Heart right ventricle (tissue), 16 donors: ENCODE results near the gene RLN1. TPM values are rescaled to one million over a fixed set of nuclear protein-coding genes. Genes with fewer than 3 reads are reported as not detected.

Experiments
- ATAC-seq, 8 donors: fragments of 200-7000 bp; cut with Tn5 transposase; one replicate each; pipeline ENCODE4 v1.9.1; 2020; ENCODE audit warnings: mild to moderate bottlenecking in 8 of 8, moderate library complexity in 8 of 8, moderate number of reproducible peaks in 1 of 8
- DNase-seq, 2 donors: peaks; one replicate each; pipeline ENCODE4 v3.0.0-alpha.2; 2020
- H3K27ac ChIP-seq, 10 donors: fragments of 200-600 bp; sonication (generic) in 2 of 10; one replicate each; pipeline versions ENCODE4 v1.5.0 to v1.8.0; 2020 to 2022; ENCODE audit warnings: mild to moderate bottlenecking in 3 of 10
- H3K27me3 ChIP-seq, 7 donors: fragments of 200-600 bp; one replicate each; pipeline ENCODE4 v1.8.0; 2021 to 2022; ENCODE audit warnings: mild to moderate bottlenecking in 2 of 7
- H3K36me3 ChIP-seq, 9 donors: fragments of 200-600 bp; sonication (generic) in 1 of 9; one replicate each; pipeline versions ENCODE4 v1.5.0 to v1.8.0; 2020 to 2022; ENCODE audit warnings: mild to moderate bottlenecking in 2 of 9
- H3K4me1 ChIP-seq, 9 donors: fragments of 200-600 bp; sonication (generic) in 1 of 9; one replicate each; pipeline versions ENCODE4 v1.5.0 to v1.8.0; 2020 to 2022; ENCODE audit warnings: mild to moderate bottlenecking in 4 of 9
- H3K4me3 ChIP-seq, 10 donors: fragments of 200-600 bp; sonication (generic) in 2 of 10; one replicate each; pipeline versions ENCODE4 v1.5.0 to v1.8.0; 2020 to 2022; ENCODE audit warnings: mild to moderate bottlenecking in 7 of 10, moderate library complexity in 2 of 10
- H3K9me3 ChIP-seq, 11 donors: fragments of 200-600 bp in 10 of 11; sonication (generic) in 2 of 11; one replicate each; pipeline versions ENCODE4 v1.5.0 to v1.8.0; 2013 to 2022; ENCODE audit warnings: mild to moderate bottlenecking in 2 of 11, control low read depth in 1 of 11, moderate library complexity in 1 of 11
- WGBS, 2 donors: extraction: QIAGEN DNeasy Blood & Tissue Kit; methylation state at CpG; one replicate each; pipeline ENCODE4 v1.1.7; 2013; ENCODE audit warnings: inconsistent platforms in 1 of 2; 5-methylcytosine and 5-hydroxymethylcytosine counted together
- intact Hi-C, 10 donors: fragments of 100-400 bp; cut with DNase I; formaldehyde crosslinking; loops; one replicate each; pipeline versions ENCODE4 v1.11.1 to v1.14.2; 2022
- polyA plus RNA-seq, 2 donors: library from polyadenylated mRNA; stranded (reverse); fragments of 200-250 nt; gene quantifications; one replicate each; pipeline ENCODE4 v1.2.3, GENCODE V29; 2013
- total RNA-seq, 10 donors: library from RNA; stranded (reverse); fragmentation: NEBNext Ultra II Directional in 3 of 10; extraction: Animal tissue kit (Norgen Biotek cat#: 25700) in 3 of 10; gene quantifications; one replicate each; pipeline versions ENCODE4 v1.2.1 to v1.2.4, GENCODE V29; 2021 to 2023
- TF ChIP-seq, protein P1 (sequence below), 9 donors: fragments of 200-600 bp; sonication (generic) in 2 of 9; IDR thresholded peaks; one replicate each; pipeline versions ENCODE4 v1.5.0 to v1.8.0; 2021 to 2022; ENCODE audit warnings: antibody characterized with exemption in 9 of 9, mild to moderate bottlenecking in 5 of 9, moderate library complexity in 1 of 9
- donor health status: Arrhythmogenic right ventricular cardiomyopathy.
- donor health status: ischemic (EF 13 %, LVEDD 7.1; RV severe dilation, severe dysfunction).
- donor health status: healthy with polysubstance abuse.
- donor health status: DM: no; HTN: yes; CAD: no.
- donor health status: DM: no; HTN: no; CAD: no.
- donor health status: ischemic (EF 25% LVEDD 6.9; RV normal size, moderate dysfunction).
- donor health status: ischemic (EF 25% LVEDD 5.7; RV mildly dilated, moderate dysfunction).
- donor health status: healthy.
- donor health status: DM: yes; HTN: yes; CAD: no.
- donor health status: Ischemic cardiomyopathy.
- donor health status: ischemic (EF 35%, LVEDD 5.7; RV mildly dilated, moderate dysfunction).
- donor health status: nonischemic (EF 11% LVEDD 7.7; RV severe dilation, severe dysfunction).
- donor health status: DM: yes; HTN: yes; CAD: no.
- donor health status: PGD.
- donor health status: ischemic (EF 29% LVEDD 5.4; RV normal size, mild dysfunction).
- donor health status: nonischemic (EF 23%, LVEDD 6.1; RV moderate dilation, normal function).

RLN1 gene
- total and polyA plus RNA-seq, 12 donors, result 0.04 to 0.38 (median 0.35) TPM; not detected in 6

DNA sequence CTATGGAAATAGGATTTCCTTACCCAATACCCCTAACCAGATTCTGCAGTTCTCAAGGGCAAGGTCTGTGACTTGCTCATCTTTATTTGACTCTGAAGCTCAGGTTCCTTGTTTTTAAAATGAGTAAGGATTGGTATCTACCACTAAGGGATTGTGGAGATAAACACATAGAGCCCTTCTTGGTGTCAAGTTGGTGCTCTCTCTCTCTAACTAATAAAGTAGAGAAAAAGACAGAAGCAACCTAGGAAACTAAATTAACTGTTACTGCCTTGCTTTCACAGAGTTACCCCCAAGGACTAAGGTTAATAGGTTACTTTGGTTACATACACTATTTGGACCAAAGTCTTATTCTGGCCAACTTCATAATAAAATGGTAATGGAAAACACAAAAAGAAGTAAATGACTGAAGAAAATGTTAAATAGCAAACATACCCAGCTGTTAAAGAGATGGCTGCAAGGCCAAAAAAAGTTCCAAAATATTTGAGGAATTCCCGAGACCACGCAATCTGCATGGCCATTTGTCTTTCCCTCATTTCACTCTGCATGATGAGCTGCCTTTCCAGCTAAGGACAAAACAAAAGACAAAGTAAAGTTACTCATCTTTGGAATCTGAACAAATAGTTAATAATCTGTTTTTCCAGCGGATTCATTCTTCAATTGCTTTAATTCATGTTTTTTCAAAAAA is 21.8 kb upstream of the RLN1 start:
- no peaks in the 10 kb centered on the region for H3K27me3 ChIP-seq
- TF ChIP-seq, protein P1, sequence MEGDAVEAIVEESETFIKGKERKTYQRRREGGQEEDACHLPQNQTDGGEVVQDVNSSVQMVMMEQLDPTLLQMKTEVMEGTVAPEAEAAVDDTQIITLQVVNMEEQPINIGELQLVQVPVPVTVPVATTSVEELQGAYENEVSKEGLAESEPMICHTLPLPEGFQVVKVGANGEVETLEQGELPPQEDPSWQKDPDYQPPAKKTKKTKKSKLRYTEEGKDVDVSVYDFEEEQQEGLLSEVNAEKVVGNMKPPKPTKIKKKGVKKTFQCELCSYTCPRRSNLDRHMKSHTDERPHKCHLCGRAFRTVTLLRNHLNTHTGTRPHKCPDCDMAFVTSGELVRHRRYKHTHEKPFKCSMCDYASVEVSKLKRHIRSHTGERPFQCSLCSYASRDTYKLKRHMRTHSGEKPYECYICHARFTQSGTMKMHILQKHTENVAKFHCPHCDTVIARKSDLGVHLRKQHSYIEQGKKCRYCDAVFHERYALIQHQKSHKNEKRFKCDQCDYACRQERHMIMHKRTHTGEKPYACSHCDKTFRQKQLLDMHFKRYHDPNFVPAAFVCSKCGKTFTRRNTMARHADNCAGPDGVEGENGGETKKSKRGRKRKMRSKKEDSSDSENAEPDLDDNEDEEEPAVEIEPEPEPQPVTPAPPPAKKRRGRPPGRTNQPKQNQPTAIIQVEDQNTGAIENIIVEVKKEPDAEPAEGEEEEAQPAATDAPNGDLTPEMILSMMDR (IDR thresholded peaks at IDR 0.05), result no peak
- DNase-seq (no peak), ATAC-seq (no peak)
- 79 to 88% methylated on average over 3 of the region's 3 CpGs for WGBS, 2 donors
- H3K4me1 ChIP-seq, result peaks cover 0 to 19% (median 10%) of the 10 kb centered on the region in 9 donors
- no peak overlapping the region for H3K4me3 ChIP-seq
- H3K36me3 ChIP-seq, result peaks cover 0 to 32% (median 0%) of the 10 kb centered on the region in 9 donors
- H3K9me3 ChIP-seq, result no peaks in the 10 kb centered on the region
- no peak overlapping the region for H3K27ac ChIP-seq
- intact Hi-C loops, result loop anchor here in 1 of 10 donors (10.0 kb wide), 1 partner anchor 53 kb away; no protein-coding TSS in a partner anchor

DNA sequence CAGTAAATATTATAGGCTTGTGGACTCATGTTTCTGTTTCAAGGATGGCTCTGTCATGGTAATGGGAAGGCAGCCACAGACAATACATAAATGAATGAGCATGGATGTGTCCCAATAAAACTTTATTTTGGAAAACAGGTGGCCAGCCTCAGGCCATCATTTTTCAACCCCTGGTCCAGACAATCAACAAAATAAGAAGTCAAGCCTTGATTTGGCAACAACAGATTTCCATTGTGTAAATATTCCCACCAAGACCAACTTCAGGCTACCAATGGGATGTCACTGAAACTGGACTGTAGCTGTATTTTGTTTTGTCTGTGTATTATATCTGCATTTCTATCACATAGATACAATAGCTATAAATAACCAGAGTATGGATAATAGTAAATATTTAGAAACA is 20.7 kb upstream of the RLN1 start:
- Histone ChIP-seq H3K27me3 (no peaks in the 10 kb centered on the region), H3K27ac (no peak overlapping the region), H3K9me3 (no peaks in the 10 kb centered on the region), H3K4me3 (no peak overlapping the region), H3K36me3 (peaks cover 0 to 32% (median 0%) of the 10 kb centered on the region in 9 donors), H3K4me1 (peaks cover 0 to 29% (median 13%) of the 10 kb centered on the region in 9 donors)
- ATAC-seq (no peak), DNase-seq (no peak)
- intact Hi-C loops, result loop anchor here in 1 of 10 donors (10.0 kb wide), 1 partner anchor 54 kb away; no protein-coding TSS in a partner anchor
- TF ChIP-seq, protein P1 (IDR thresholded peaks at IDR 0.05), result no peak

DNA sequence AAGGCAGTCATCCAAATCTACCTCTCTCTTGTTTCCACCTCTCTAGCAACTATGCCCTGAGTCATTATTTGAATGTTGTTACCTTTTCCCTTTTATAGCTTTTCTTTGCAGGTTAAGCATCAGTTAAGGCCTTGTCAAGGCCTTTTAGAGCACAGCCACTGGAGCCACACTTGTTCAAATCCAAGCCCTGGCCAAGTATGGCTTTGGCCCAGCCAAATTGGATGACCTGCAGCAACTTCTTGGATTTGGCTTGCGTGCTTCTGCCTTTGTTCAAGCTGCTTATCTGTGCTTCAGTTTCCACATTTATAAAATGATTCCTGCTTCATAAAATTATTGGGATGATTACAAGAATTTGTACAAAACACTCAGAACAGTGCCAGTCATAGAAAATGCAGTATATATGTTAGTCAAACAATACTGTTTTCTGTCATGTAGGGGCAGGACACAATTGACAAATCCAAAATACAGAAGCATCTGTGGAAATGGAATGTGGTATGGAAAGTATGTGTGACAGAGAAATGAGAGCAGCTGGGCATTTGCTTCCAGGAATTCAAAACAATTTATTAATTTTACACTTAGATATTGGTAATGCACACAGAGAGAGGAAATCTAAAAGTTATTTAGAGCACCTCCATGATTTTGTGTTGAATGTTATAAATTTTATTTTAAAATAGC is 17.9 kb upstream of the RLN1 start:
- WGBS, 2 donors, result 33 to 48% methylated on average over 1 of the region's 1 CpG
- H3K27ac ChIP-seq, result peak overlapping the region in 6 of 10 donors; percentile 21 to 62 (median 44)
- H3K27me3 ChIP-seq, result no peaks in the 10 kb centered on the region
- DNase-seq (peak; percentile 12 to 16), ATAC-seq (peak in 5 of 8 donors; percentile 56 to 87 (median 75))
- H3K4me3 ChIP-seq, result no peak overlapping the region
- H3K9me3 ChIP-seq, result no peaks in the 10 kb centered on the region
- H3K36me3 ChIP-seq, result peaks cover 0 to 32% (median 0%) of the 10 kb centered on the region in 9 donors
- intact Hi-C loops, result no loop called here
- peaks cover 0 to 35% (median 12%) of the 10 kb centered on the region in 9 donors for H3K4me1 ChIP-seq
- TF ChIP-seq, protein P1 (IDR thresholded peaks at IDR 0.05), result no peak

DNA sequence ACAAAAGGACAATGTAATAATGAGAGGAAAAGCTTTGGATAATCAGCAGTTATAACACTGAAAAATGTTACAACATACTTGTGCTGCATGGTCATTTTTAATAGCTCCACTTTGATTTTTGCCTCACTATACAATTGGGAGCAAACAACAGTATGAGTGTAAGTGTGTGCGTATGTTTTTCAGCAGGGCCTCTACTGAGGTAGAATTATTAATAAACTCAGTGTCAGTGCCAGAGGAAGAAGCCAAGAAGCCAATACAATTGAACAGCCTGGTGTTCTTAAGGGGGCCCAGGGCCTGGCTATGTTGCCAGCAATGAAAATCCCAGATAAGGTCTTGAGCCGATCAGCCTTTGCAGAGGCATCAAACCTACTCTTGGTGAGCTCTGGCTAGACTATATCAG is 16.1 kb upstream of the RLN1 start:
- H3K27me3 ChIP-seq, result no peaks in the 10 kb centered on the region
- intact Hi-C loops, result no loop called here
- H3K4me3 ChIP-seq, result no peak overlapping the region
- DNase-seq (no peak), ATAC-seq (peak in 6 of 8 donors; percentile 43 to 82 (median 60))
- peaks cover 0 to 1% (median 0%) of the 10 kb centered on the region in 11 donors for H3K9me3 ChIP-seq
- H3K27ac ChIP-seq, result peak overlapping the region in 4 of 10 donors; percentile 14 to 62 (median 26)
- 54 to 61% methylated on average over 2 of the region's 2 CpGs for WGBS, 2 donors
- peaks cover 0 to 35% (median 8%) of the 10 kb centered on the region in 9 donors for H3K4me1 ChIP-seq
- peaks cover 0 to 28% (median 0%) of the 10 kb centered on the region in 9 donors for H3K36me3 ChIP-seq
- TF ChIP-seq, protein P1 (IDR thresholded peaks at IDR 0.05), result no peak
